GM12873 (cell line): ENCODE results near the gene GLRX5.

Experiments
- TF ChIP-seq, protein P1 (sequence below): IDR thresholded peaks from 2 replicates; pipeline ENCODE4 v1.5.1; 2012; ENCODE audit warnings: low read depth, mild to moderate bottlenecking, moderate library complexity, low read length, control low read depth; ENCODE audit not compliant: insufficient read depth; ENCODE audit errors: missing control alignments

Gene GLRX5

GRCh38 chr14:95515080-95515489 lies 19.8 kb upstream of the GLRX5 start:
- TF ChIP-seq, protein P1, sequence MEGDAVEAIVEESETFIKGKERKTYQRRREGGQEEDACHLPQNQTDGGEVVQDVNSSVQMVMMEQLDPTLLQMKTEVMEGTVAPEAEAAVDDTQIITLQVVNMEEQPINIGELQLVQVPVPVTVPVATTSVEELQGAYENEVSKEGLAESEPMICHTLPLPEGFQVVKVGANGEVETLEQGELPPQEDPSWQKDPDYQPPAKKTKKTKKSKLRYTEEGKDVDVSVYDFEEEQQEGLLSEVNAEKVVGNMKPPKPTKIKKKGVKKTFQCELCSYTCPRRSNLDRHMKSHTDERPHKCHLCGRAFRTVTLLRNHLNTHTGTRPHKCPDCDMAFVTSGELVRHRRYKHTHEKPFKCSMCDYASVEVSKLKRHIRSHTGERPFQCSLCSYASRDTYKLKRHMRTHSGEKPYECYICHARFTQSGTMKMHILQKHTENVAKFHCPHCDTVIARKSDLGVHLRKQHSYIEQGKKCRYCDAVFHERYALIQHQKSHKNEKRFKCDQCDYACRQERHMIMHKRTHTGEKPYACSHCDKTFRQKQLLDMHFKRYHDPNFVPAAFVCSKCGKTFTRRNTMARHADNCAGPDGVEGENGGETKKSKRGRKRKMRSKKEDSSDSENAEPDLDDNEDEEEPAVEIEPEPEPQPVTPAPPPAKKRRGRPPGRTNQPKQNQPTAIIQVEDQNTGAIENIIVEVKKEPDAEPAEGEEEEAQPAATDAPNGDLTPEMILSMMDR = no peak

GRCh38 chr14:95515596-95516552 lies 19.0 kb upstream of the GLRX5 start:
- TF ChIP-seq, protein P1 = peak; percentile 53

DNA sequence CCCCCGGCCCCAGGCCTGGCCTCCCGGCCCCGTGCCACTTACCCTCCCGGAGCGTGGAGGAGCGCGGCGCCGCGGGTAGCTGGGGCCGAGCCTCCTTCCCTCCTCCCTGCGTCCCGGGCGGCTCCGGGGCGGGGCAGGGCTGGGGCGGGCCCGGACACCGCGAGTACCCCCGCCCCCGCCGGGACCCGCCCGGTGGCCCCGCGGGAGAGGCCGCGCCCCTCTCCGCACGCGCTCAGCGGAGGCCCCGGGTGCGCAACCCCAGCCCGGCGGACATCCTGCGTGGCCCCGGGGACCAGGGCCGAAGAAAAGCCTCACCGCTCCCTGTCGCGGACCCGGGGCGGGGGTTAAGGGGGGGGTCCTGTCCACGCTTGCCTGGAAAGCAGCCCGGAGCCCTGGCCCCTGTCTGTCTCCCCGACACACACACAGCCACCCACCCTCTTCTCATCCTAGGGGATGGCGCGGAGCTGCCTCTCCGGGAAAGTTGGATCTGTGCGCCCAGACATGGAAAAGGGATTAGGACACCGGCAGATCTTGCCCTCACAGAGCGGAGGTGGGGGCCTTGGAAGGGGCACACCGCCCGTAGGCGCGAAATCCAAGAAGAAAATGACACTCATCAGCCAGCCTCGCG lies 18.2 kb upstream of the GLRX5 start, which contains the start of gene SYNE3:
SYNE3 (minus strand) TSS at position 97 of the 628 bp plus-strand sequence. CDS start 40,829 bp downstream, outside the sequence.
- TF ChIP-seq, protein P1 = no peak

GRCh38 chr14:95518045-95518751 lies 16.7 kb upstream of the GLRX5 start:
- TF ChIP-seq, protein P1 = no peak

GRCh38 chr14:95519699-95520098 lies 15.2 kb upstream of the GLRX5 start:
- TF ChIP-seq, protein P1 = no peak

DNA sequence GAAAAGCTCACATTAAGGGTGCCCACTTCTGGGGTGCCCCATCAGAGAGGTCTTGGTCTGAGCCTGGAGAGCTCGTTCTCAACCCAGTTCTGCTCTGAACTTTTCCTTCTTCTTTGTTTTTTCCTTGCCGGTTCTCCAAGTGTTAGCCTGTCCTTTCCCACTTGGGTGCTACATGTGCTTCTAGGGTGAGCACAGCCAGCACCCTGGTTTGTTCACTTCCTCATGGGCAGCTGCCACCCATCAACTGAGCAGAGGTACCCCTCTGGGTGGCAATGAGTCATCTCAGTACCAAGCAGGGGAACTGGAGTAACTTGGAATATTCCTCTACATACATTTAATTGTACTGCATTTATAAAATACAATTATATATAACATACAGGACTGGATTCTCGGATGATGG lies 14.5 kb upstream of the GLRX5 start:
- TF ChIP-seq, protein P1 = no peak
